Neural cell (in vitro differentiated cells): ENCODE measurements around the gene SLC16A2.

Source experiments
- EP300 ChIP-seq: fragments of 450-650 bp; conservative IDR thresholded peaks from 2 replicates; pipeline ENCODE4 v1.6.1; 2014; ENCODE audit warnings: antibody characterized with exemption, mild to moderate bottlenecking, moderate library complexity; ENCODE audit not compliant: poor library complexity, severe bottlenecking
- EZH2 ChIP-seq: fragments of 200-600, 300-800 bp; shearing (Covaris generic), sonication (generic); IDR thresholded peaks from 2 replicates; pipeline ENCODE4 v1.6.1; 2014; ENCODE audit warnings: antibody characterized with exemption, low read length, borderline replicate concordance, mild to moderate bottlenecking; ENCODE audit not compliant: insufficient read depth, poor library complexity, severe bottlenecking
- POLR2AphosphoS5 ChIP-seq: IDR thresholded peaks from 2 replicates; pipeline ENCODE4 v1.6.1; 2012
- RAD21 ChIP-seq: fragments of 450-650 bp; conservative IDR thresholded peaks from 2 replicates; pipeline ENCODE4 v1.6.1; 2014; ENCODE audit warnings: antibody characterized with exemption, mild to moderate bottlenecking, moderate library complexity
- REST ChIP-seq: IDR thresholded peaks from 2 replicates; pipeline ENCODE4 v1.6.1; 2012; ENCODE audit warnings: borderline replicate concordance
- SMC3 ChIP-seq: fragments of 450-650 bp; conservative IDR thresholded peaks from 2 replicates; pipeline ENCODE4 v1.6.1; 2014; ENCODE audit warnings: antibody characterized with exemption, mild to moderate bottlenecking, moderate library complexity; ENCODE audit not compliant: poor library complexity
- TAF1 ChIP-seq: IDR thresholded peaks from 2 replicates; pipeline ENCODE4 v1.6.1; 2012; ENCODE audit warnings: low read depth
- TF ChIP-seq, protein P1 (sequence below): fragments of 450-650 bp; IDR thresholded peaks from 2 replicates; pipeline ENCODE4 v1.5.1; 2014; ENCODE audit warnings: antibody characterized with exemption, mild to moderate bottlenecking, moderate library complexity; ENCODE audit not compliant: poor library complexity, severe bottlenecking

DNA sequence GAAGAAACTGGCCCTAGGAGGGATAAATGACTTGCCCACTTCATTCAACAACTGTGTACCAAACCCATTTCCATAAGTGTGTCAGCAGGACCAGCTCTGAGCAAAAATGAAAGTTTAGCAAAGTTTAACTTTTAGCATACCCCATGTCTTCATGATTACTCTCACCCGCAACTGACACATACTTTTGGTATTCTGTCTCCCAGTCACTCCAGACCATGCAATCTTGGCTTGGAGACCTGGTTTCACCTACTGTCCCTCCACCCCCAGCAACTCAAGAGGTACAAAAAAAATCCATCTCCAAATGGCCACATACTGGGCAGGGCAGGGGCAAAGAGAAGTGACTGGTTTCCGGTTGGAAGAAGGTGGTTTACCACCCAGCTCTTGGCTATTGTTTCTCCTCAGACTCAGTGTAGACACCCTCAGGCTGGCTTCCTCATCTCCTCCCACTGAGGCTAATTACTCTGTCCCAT, 113.3 kb downstream of the SLC16A2 start:
- TF ChIP-seq, protein P1, sequence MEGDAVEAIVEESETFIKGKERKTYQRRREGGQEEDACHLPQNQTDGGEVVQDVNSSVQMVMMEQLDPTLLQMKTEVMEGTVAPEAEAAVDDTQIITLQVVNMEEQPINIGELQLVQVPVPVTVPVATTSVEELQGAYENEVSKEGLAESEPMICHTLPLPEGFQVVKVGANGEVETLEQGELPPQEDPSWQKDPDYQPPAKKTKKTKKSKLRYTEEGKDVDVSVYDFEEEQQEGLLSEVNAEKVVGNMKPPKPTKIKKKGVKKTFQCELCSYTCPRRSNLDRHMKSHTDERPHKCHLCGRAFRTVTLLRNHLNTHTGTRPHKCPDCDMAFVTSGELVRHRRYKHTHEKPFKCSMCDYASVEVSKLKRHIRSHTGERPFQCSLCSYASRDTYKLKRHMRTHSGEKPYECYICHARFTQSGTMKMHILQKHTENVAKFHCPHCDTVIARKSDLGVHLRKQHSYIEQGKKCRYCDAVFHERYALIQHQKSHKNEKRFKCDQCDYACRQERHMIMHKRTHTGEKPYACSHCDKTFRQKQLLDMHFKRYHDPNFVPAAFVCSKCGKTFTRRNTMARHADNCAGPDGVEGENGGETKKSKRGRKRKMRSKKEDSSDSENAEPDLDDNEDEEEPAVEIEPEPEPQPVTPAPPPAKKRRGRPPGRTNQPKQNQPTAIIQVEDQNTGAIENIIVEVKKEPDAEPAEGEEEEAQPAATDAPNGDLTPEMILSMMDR: no peak
- TF ChIP-seq EP300: no peak
- TF ChIP-seq EZH2: no peak
- no peak for TF ChIP-seq TAF1
- TF ChIP-seq RAD21: no peak
- no peak for TF ChIP-seq REST
- no peak for TF ChIP-seq POLR2AphosphoS5
- TF ChIP-seq SMC3: no peak
